MM.1S (cell line): ENCODE measurements around the gene XIRP2.

Source experiments
- EZH2 ChIP-seq: fragments of 300-600 bp; sonication (generic); optimal IDR thresholded peaks from 2 replicates; pipeline ENCODE3; 2017; ENCODE audit warnings: low read depth, mild to moderate bottlenecking, antibody characterized with exemption, low read length, mixed read lengths
- TF ChIP-seq, protein P1 (sequence below): fragments of 300-600 bp; sonication (generic); IDR thresholded peaks from 2 replicates; pipeline ENCODE4 v1.5.1; 2016; ENCODE audit warnings: antibody characterized with exemption, low read length, mixed read lengths

DNA sequence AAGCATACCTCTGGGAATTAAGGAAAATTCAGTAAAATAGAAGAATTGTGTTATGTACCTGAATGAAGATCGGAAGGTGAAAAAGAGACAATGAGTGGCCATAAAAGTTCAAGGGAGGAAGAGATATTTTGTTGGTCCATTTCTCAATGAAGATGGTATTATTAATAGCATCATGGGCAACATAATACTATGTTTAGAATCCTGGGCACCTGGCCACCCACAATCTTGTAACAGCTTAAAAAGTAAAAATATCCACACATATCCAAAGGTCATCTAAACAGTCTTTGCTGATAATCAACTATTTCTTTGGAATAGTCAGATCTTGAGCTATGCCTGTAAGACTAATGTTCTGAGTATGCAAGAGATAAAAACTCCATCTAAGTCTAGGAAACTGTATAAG is 73.7 kb downstream of the XIRP2 start:
- TF ChIP-seq, protein P1, sequence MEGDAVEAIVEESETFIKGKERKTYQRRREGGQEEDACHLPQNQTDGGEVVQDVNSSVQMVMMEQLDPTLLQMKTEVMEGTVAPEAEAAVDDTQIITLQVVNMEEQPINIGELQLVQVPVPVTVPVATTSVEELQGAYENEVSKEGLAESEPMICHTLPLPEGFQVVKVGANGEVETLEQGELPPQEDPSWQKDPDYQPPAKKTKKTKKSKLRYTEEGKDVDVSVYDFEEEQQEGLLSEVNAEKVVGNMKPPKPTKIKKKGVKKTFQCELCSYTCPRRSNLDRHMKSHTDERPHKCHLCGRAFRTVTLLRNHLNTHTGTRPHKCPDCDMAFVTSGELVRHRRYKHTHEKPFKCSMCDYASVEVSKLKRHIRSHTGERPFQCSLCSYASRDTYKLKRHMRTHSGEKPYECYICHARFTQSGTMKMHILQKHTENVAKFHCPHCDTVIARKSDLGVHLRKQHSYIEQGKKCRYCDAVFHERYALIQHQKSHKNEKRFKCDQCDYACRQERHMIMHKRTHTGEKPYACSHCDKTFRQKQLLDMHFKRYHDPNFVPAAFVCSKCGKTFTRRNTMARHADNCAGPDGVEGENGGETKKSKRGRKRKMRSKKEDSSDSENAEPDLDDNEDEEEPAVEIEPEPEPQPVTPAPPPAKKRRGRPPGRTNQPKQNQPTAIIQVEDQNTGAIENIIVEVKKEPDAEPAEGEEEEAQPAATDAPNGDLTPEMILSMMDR, result no peak
- TF ChIP-seq EZH2, result no peak
